ENCODE measurements around the gene CEP78.
"Not testable (repeated sequence)": the region's sequence is repeated elsewhere in the genome, so short reads cannot be mapped to it uniquely, and the experiment has no call there.

The CEP78 gene, protein sequence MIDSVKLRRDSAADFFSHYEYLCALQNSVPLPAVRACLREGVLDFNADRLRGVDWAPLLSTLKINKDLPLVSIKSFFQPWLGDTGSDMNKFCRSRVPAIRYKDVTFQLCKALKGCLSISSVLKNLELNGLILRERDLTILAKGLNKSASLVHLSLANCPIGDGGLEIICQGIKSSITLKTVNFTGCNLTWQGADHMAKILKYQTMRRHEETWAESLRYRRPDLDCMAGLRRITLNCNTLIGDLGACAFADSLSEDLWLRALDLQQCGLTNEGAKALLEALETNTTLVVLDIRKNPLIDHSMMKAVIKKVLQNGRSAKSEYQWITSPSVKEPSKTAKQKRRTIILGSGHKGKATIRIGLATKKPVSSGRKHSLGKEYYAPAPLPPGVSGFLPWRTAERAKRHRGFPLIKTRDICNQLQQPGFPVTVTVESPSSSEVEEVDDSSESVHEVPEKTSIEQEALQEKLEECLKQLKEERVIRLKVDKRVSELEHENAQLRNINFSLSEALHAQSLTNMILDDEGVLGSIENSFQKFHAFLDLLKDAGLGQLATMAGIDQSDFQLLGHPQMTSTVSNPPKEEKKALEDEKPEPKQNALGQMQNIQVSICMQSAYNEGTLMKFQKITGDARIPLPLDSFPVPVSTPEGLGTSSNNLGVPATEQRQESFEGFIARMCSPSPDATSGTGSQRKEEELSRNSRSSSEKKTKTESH

DNA sequence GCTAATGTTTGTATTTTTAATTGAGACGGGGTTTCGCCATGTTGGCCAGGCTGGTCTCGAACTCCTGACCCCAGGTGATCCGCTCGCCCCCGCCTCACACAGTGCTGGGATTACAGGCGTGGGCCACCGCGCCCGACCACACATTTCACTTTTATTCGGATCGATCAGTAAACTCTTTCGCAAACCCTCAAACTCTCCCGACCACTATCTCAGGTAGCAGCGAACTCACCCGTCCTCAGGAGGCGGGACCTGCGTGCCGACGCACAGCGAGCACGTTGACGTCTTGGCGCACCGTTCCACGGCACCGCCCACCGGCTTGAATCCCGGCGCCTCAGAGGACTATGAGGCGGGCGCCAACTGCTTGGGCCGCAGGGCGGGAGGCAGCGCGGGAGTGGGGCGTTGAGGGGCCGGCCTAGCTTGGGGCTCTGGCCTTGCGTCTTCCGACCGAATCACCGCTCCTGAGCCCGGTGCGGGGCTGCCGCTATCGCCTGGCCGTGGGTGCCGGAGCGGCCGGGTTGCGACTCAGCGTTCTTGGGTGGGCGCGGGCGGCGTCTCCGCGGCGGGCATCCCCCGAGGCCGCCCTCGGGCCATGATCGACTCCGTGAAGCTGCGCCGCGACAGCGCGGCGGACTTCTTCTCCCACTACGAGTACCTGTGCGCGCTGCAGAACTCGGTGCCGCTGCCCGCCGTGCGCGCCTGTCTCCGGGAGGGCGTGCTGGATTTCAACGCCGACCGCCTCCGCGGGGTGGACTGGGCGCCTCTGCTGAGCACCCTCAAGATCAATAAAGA is at the start of gene CEP78:
CEP78 (plus strand) TSS at position 314 of the 789 bp plus-strand sequence; CDS start at position 590, 276 bp downstream.
- DNase-seq (ENCODE audit: low spot score) = peak; percentile 91

DNA sequence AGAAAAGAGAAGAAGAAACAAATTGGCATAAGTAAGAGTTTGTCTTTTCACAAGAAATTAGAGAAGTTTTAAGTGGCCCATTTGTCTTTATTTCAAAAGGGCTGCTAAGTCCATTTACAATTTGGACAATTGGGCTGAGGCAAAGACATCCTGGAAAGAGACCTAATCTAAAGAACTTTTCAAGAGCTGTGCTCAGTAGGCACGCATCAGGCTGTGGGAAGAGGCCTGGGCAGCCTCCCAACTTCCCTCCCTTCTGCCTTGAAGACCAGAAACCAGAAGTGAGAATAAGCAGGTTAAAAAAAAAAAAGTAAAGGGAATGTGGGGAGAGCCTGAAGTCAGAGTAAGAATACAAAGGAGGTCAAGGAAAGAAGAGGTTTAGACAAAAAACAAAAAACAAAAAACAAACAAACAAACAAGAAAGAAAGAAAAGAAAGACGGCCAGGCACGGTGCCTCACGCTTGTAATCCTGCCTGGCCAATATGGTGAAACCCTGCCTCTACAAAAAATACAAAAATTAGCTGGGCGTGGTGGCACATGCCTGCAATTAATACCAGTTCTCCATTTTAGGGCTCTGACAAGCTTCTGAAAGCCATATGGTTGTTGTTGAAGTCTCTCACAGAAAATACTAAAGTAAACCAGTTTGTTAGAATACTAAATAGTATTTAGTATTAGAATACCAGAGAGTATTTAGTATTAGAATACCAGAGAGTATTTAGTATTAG is 48.0 kb upstream of the CEP78 start:
- DNase-seq (ENCODE audit: low spot score) = no peak

DNA sequence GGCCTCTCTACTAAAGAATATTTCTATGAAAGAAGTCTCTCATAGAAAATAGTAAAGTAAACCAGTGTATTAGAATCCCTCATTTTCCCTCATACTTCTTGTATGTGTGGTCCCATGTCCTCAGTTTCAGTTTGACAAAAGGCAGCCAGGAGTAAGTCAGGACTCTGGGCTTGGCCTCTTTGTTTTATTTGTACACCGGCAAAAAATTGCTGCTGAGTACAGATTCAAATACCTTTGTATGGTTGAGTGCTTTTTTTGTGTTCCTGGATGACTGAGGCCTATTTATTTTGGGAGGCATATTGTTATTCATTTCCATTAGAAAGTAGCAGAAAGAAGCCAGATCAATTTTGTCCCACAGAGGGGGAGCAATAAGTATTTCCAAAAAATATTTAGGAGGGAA is 47.3 kb upstream of the CEP78 start:
- no peak for DNase-seq (ENCODE audit: low spot score)

DNA sequence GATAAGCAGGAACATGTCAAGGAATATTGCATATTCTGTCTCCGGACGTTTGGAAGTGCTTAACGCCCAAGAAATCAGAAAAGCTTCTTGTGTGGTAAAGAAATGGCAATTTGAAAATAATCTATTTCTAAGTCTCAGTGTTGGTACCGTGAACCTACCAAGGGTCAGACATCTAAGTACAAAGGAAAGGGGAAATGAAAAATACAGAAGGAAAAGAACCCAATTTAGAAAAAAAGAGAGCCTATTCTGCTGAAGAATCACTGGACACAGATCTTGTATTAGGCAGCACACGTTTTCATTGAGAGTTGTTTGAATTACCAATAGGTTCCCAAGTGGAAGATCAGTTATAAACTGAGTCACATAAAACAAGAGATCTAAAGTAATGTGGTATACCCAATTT is 46.9 kb upstream of the CEP78 start:
- DNase-seq (ENCODE audit: low spot score) = no peak

DNA sequence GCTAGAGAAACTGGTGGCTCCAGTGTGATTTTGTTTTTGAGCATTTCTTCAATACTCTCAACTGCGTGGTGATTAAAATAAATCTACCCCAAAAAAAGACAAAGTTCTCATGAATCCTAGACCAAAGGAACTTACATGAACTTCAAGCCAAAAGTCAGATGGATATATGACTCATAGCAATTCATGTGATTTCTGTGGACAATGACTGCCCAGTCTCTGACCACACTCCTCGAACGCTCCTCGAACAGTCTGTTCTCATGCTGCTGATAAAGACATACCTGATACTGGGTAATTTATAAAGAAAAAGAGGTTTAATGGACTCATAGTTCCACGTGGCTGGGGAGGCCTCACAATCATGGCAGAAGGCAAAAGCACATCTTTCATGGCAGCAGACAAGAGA is 46.4 kb upstream of the CEP78 start:
- no peak for DNase-seq (ENCODE audit: low spot score)

DNA sequence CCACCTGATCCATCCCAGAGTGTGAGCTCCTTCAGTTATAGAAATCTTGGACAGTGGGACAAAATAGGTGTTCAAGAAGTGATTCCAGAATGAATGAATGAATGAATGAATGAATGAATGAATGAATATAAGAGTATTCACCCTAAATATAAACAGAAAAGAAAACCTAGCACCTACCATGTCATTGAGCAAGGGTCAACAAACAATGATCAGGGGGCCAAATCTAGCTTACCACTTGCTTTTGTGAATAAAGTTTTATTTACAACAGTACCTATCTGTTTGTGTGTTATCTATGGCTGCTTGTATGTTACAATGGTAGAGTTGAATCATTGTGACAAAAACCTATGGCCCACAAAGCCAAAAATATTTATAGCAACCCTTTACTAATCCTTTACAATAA is 43.9 kb upstream of the CEP78 start:
- DNase-seq (ENCODE audit: low spot score) = no peak

DNA sequence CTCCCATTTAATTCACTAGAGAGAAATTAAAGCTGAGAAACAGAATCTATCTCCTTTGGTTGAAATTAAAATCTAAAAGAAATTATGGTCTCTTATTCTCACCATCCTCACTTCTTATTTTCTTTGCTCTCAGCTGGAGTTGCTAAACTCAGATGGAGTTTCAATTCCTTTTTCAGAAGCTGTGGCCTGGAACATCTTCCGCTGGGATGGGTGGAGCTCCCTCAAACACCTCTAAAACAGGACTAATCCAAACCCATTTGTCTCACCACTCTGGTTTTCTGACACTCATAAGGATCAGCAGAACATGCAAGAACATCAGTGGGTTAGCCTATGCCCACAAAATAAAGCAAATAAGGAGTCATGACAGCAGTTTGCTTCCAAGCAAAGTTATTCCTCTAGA is 39.6 kb upstream of the CEP78 start:
- DNase-seq (ENCODE audit: low spot score) = no peak

DNA sequence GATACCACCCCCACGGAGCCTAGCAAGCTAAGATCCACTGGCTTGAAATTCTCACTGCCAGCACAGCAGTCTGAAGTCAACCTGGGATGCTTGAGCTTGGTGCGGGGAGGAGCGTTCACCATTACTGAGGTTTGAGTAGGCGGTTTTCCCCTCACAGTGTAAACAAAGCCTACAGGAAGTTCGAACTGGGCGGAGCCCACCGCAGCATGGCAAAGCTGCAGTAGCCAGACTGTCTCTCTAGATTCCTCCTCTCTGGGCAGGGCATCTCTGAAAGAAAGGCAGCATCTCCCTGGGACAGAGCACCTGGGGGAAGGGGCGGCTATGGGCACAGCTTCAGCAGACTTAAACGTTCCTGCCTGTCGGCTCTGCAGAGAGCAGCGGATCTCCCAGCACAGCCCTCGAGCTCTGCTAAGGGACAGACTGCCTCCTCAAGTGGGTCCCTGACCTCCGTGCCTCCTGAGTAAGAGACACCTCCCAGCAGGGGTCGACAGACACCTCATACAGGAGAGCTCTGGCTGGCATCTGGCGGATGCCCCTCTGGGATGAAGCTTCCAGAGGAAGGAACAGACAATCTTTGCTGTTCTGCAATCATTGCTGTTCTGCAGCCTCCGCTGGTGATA is 34.6 kb upstream of the CEP78 start:
- not testable (repeated sequence) for DNase-seq (ENCODE audit: low spot score)

DNA sequence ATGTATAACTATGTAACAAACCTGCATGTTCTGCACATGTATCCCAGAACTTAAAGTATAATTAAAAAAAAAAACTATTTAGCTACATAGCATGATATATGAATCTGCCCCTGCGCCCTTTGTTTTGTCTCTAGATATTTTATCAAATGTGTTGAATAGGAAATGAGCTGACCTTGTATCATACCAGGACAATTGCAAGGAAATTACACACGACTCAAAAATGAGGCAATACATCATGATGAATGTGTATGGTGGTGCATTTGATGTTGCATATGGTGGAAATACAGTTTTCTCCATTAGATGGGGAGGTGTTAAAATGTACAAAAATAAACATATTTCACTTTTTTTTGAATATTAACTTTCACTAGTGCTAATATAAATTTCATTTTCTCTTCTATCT is 28.6 kb upstream of the CEP78 start:
- DNase-seq (ENCODE audit: low spot score) = no peak

DNA sequence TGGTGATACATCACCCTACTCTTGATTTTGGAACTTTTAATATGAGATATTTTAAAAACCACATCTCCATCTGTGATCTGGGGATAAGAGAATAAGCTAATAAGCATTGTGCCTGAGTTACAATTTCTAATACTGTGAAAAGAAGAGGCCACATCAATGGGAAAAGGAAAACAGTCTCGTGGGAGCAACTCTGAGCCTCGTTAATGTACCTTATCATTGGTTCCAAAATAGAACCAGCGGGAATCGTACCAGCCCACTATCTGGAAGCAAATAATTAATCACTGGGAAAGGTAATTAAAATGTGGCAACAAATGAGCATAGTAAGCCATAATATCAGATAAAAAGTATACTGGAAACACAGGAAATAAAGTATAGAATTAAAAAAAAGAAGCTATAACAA is 28.0 kb upstream of the CEP78 start:
- no peak for DNase-seq (ENCODE audit: low spot score)

DNA sequence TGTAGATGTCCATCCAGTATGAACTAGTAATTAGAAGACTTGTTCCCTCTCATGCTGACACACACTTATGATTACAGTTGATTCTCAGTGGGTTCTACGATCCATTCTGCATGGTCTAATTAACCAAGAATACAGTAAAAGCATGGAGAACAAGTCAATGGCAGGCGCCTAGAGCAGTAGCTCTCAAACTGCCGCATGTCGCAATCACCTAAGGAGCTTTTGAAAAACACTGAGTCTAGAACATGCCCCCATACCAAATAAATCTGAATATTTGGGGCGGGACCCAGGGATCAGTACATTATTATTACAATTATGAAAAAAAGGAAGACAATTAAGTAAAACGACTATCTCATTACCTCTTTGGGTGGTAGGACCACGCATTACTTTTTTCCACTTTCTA is 26.7 kb upstream of the CEP78 start:
- no peak for DNase-seq (ENCODE audit: low spot score)

DNA sequence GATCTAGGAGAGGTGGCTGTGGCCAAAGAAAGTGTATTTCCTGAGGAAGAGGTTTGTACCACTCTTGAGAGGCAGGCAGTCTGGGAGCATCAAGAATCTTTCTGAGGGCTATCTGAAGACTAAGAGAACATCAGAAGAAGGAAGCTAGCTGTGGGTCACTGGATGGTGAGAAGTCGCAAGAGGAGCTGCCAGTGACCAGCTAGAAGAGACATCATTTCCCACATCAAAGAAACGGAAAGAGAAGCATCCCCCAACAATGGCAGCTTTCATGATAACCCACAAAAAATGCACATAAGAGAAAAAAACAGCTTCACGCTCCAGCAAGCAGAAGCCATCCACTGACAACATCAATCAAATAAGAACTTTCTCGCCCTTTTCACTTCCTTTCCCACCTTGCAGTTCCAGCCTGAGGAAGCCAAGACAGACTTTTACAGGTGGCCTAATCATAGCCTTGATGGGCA is 25.0 kb upstream of the CEP78 start:
- no peak for DNase-seq (ENCODE audit: low spot score)

DNA sequence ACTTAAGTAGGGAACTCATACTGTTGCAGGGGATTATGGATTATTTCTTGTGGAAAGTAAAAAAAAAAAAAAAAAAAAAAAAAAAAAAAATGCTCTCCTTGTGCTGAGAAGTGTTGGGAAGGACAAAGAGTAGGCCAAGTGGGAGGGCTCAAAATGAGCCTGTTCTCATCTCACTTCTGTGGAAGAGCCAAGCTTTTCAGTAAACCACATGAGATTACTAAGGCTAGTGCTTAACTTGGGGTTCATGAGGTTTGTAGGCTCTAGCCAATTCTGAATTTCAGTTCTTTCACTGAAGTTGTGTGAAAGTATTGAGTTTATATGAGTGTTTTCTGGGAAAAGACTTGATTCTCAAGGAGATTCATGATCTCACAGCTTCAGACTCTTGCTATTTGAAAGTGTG is 23.0 kb upstream of the CEP78 start:
- no peak for DNase-seq (ENCODE audit: low spot score)

DNA sequence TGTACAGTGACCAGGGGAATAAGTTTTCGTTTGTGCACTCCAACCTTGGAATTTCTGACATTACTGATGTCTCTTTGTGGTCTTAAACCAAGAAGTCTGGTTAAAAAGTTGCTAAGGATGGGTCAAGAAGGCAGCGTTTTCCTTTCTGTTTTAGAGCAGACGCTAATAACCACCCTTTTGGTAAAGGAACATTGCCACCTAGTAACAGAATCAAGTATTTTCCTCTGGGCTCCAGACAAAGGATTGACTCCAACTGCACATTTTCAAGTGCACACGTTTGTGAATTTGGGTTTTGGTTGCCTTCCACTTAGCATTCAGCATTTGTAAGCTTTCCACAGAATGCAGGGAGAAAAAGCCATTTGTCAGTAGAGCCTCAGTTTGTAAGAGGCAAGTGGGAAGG is 22.2 kb upstream of the CEP78 start:
- DNase-seq (ENCODE audit: low spot score) = no peak

DNA sequence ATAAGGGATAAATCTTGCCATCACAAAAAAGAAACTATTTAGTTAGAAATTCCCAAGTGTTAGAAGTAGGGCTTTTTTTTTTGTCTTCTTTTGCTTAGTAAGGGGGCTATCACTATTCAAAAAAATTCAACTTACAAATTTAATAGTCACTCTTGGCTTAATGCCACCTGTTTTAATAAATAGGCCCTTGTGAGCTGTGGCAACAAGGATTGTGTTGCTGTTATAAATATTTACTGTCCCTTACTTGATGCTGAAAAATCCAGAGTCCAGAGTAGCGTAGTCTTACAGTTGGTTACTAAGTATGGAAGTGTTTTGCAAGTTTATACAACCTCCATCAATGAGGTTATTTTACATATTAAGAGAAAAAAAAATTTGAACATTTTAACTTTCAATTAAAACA is 21.4 kb upstream of the CEP78 start:
- no peak for DNase-seq (ENCODE audit: low spot score)

DNA sequence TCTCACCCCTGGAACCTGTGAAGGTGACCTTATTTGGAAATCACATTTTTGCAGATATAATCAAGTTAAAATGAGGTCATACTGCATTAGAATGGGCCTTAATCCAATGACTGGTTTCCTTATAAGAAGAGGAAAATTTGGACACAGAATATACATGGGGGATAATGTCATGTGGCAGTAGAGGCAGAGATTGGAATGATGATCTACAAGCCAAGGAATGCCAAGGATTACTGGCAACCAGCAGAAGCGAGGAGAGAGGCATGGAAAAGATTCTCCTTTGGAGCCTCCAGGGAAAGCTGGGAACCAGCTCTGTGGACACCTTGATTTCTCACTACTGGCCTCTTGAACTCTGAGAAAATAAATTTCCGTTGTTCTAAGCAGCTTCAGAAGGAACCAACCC is 20.2 kb upstream of the CEP78 start:
- DNase-seq (ENCODE audit: low spot score) = no peak

DNA sequence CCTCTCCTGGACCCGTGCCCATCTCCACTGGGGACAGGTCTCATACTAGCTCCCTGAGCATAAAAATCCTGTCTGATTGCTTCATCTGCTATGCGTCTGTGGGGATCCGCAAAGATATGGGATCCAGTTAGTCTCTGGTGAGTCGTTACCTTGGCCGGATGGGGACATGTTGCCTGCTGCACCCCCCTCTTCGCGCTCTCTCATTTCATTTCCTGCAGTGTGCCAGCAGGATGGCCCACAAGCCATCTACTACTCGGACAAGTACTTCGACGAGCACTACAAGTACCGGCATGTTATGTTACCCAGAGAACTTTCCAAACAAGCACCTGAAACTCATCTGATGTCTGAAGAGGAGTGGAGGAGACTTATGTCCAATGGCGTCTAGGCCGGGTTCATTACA is 17.0 kb upstream of the CEP78 start:
- DNase-seq (ENCODE audit: low spot score) = no peak

DNA sequence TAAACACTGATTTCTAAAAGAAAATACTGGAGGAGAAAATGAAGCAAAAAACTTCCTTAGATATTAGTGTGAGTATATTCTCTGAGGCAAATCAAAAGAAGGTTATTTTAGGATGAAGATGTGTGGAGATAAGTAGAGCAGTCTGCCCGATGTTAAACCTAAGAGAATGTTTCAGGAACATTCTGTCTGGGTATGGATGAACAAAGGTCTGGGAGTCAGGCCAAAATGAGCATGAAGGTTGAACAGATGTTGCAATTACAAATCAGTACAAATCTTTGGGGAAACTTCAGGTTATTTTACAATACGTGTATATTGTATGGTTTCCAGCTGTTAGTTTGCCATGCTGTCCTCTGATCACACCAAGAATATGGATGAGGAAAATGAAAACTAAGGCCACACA is 14.4 kb upstream of the CEP78 start:
- no peak for DNase-seq (ENCODE audit: low spot score)

DNA sequence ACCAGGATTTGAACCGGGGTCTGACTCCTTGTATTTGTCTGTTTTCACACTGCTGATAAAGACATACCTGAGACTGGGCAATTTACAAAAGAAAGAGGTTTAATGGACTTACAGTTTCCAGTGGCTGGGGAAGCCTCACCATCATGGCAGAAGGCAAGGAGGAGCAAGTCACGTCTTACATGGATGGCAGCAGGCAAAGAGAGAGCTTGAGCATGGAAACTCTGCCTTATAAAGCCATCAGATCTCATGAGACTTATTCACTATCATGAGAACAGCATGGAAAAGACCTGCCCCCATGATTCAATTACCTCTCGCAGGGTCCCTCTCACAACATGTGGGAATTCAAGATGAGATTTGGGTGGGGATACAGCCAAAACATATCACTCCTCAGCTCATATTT is 14.0 kb upstream of the CEP78 start:
- DNase-seq (ENCODE audit: low spot score) = not testable (repeated sequence)

DNA sequence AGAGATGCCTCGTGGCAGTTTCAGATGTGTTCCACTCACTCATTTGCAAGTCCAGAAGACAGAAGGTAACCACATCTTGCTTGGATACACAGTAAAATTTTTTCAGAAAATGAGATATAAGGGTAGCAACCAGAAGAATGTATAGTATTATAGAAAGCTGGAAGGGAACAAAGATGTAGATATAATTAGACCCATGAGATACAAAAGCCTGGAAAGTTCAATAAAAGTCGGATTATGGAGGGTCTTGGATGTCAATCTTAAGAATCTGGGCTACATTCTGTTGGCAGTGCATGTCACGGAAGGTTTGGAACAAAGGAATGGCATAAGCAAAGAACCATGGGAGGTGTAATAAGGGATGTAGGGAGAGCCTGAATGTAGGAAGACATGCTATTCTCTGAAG is 5.1 kb upstream of the CEP78 start:
- DNase-seq (ENCODE audit: low spot score) = no peak

DNA sequence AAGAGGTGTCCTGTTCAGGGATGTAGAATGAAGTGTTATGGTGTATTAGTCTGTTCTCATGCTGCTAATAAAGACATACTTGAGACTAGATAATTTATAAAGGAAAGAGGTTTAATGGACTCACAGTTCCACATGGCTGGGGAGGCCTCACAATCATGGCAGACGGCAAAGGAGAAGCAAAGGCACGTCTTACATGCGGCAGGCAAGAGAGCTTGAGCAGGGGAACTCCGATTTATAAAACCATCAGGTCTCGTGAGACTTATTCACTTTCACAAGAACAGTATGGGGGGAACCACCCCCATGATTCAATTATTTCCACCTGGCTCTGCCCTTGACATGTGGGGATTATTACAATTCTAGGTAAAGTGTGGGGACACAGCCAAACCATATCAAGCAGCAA is 3.4 kb upstream of the CEP78 start:
- DNase-seq (ENCODE audit: low spot score) = not testable (repeated sequence)

DNA sequence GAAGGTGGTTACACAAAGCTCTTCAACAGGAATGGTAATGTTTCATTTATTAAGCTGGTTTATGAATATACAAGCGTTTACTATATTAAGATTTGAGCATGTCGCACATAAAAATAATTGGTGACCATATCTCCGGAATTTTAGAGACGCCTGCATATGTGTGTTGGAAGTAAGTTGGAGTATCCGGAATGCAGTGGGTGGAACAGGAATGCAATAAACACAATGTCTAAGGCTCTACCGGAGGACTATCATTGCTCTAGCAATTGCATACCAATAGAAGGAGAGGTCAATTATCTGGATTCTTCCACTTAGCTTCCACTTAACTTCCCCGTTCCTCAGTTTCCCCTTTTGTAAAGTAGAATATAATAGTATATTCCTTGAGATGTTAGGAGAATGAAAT is 1.1 kb upstream of the CEP78 start:
- no peak for DNase-seq (ENCODE audit: low spot score)
